Spleen (tissue), 11 donors: ENCODE results near the gene PRR15L. TPM values are rescaled to one million over a fixed set of nuclear protein-coding genes. Genes with fewer than 3 reads are reported as not detected.

Experiments used
- DNase-seq: peaks from one replicate; pipeline ENCODE4 v3.0.0-alpha.2; 2020
- H3K27ac ChIP-seq, 8 donors: fragments of 200-600 bp; sonication (generic) in 7 of 8; 1 replicate in 4 of 8; 2 replicates in 4 of 8; pipeline versions ENCODE4 v1.5.0 to v1.8.0; 2016 to 2021; ENCODE audit warnings: inconsistent platforms in 4 of 8, mild to moderate bottlenecking in 4 of 8, moderate library complexity in 1 of 8
- H3K27me3 ChIP-seq, 7 donors: fragments of 200-600 bp; sonication (generic) in 6 of 7; replicated peaks in 1 of 7; 1 replicate in 4 of 7; 2 replicates in 3 of 7; pipeline versions ENCODE4 v1.5.0 to v1.8.0; 2016 to 2021; ENCODE audit warnings: inconsistent platforms in 3 of 7, mild to moderate bottlenecking in 1 of 7
- H3K36me3 ChIP-seq, 6 donors: fragments of 200-600 bp; sonication (generic) in 5 of 6; 1 replicate in 4 of 6; 2 replicates in 2 of 6; pipeline versions ENCODE4 v1.5.0 to v1.8.0; 2016 to 2021; ENCODE audit warnings: inconsistent platforms in 2 of 6
- H3K4me1 ChIP-seq, 6 donors: fragments of 200-600 bp; sonication (generic) in 5 of 6; 1 replicate in 3 of 6; 2 replicates in 3 of 6; pipeline versions ENCODE4 v1.5.0 to v1.8.0; 2016 to 2021; ENCODE audit warnings: inconsistent platforms in 3 of 6
- H3K4me3 ChIP-seq, 8 donors: fragments of 200-600 bp; sonication (generic) in 7 of 8; 1 replicate in 4 of 8; 2 replicates in 4 of 8; pipeline versions ENCODE4 v1.5.0 to v1.8.0; 2016 to 2021; ENCODE audit warnings: inconsistent platforms in 4 of 8, mild to moderate bottlenecking in 4 of 8, moderate library complexity in 2 of 8
- H3K9me3 ChIP-seq, 8 donors: fragments of 200-600 bp; sonication (generic) in 7 of 8; 1 replicate in 4 of 8; 2 replicates in 4 of 8; pipeline versions ENCODE4 v1.5.0 to v1.8.0; 2016 to 2021; ENCODE audit warnings: inconsistent platforms in 4 of 8
- CTCF ChIP-seq, 11 experiments: fragments of 200-600 bp in 7 of 11; fragments of 450-650 bp in 4 of 11; sonication (generic) in 4 of 11; IDR thresholded peaks in 8 of 11; conservative IDR thresholded peaks in 3 of 11; 1 replicate in 7 of 11; 2 replicates in 4 of 11; pipeline versions ENCODE4 v1.4.0 to v1.8.0; 2016 to 2021; ENCODE audit warnings: antibody characterized with exemption in 11 of 11, inconsistent platforms in 4 of 11, mild to moderate bottlenecking in 1 of 11
- POLR2A ChIP-seq, 3 donors: fragments of 450-650 bp; IDR thresholded peaks; one replicate each; pipeline ENCODE4 v1.5.1; 2017; ENCODE audit warnings: antibody characterized with exemption in 3 of 3, mild to moderate bottlenecking in 1 of 3
- POLR2AphosphoS5 ChIP-seq, 3 donors: sonication (generic); formaldehyde crosslinking; IDR thresholded peaks; one replicate each; pipeline ENCODE4 v1.5.1; 2017; ENCODE audit warnings: antibody characterized with exemption in 3 of 3
- WGBS, 5 donors: extraction: QIAGEN DNeasy Blood & Tissue Kit in 3 of 5; methylation state at CpG; one replicate each; pipeline versions ENCODE4 v1.1.5 to v1.1.7; 2013 to 2018; 5-methylcytosine and 5-hydroxymethylcytosine counted together
- intact Hi-C: fragments of 100-400 bp; cut with DNase I; formaldehyde crosslinking; loops from one replicate; pipeline ENCODE4 v1.15.0; 2023; ENCODE audit warnings: low total_unique reads
- polyA plus RNA-seq, 3 donors: library from polyadenylated mRNA; stranded (reverse); fragments of 200-250 nt; gene quantifications; one replicate each; pipeline ENCODE4 v1.2.1, GENCODE V29; 2013
- total RNA-seq, 7 donors: library from RNA; depleted of rRNA in 3 of 7; stranded (reverse); fragments of >200 nt in 3 of 7; fragmentation: NEBNext Ultra II Directional in 4 of 7; extraction: Animal tissue kit (Norgen Biotek cat#: 25700) in 4 of 7; gene quantifications; one replicate each; pipeline versions ENCODE4 v1.1.0 to v1.2.1, GENCODE V29; 2016 to 2021
- donor health status: healthy with polysubstance abuse.
- donor health status: DM: no; HTN: no; CAD: no; lungs with moderate emphysema.
- donor health status: DM: no; HTN: no; CAD: no.
- donor health status: Bipolar disorder and iron deficiency.
- donor health status: healthy.
- donor health status: DM: no; HTN: no; CAD: no.
- donor health status: DM: yes; HTN: yes; CAD: no.

The PRR15L gene
- total and polyA plus RNA-seq, 10 donors, result 0.16 TPM; not detected in 9

GRCh38 chr17:47996201-47996600 is 38.5 kb upstream of the PRR15L start:
- no peaks in the 10 kb centered on the region for H3K9me3 ChIP-seq
- H3K27ac ChIP-seq, result no peak overlapping the region
- H3K4me1 ChIP-seq, result peaks cover 0 to 5% (median 0%) of the 10 kb centered on the region in 6 donors
- WGBS, 5 donors, result 72 to 90% (median 85%) methylated on average over 7 to 9 of the region's 9 CpGs
- no peaks in the 10 kb centered on the region for H3K36me3 ChIP-seq
- H3K4me3 ChIP-seq, result no peak overlapping the region
- intact Hi-C loops, result no loop called here
- DNase-seq, result no peak
- H3K27me3 ChIP-seq, result peaks cover 0 to 8% (median 0%) of the 10 kb centered on the region in 7 donors
- no peak for TF ChIP-seq POLR2AphosphoS5 (IDR thresholded peaks at IDR 0.05)
- no peak for TF ChIP-seq CTCF (IDR thresholded peaks at IDR 0.05 in 8 of 11, conservative IDR thresholded peaks at IDR 0.05 in 3 of 11)
- no peak for TF ChIP-seq POLR2A (IDR thresholded peaks at IDR 0.05)

- H3K27ac ChIP-seq, result no peak overlapping the region
- H3K9me3 ChIP-seq, result no peaks in the 10 kb centered on the region
- 75 to 87% (median 78%) methylated on average over 13 of the region's 13 CpGs for WGBS, 5 donors
- TF ChIP-seq POLR2AphosphoS5 (IDR thresholded peaks at IDR 0.05) (no peak), POLR2A (IDR thresholded peaks at IDR 0.05) (no peak)
- H3K27me3 ChIP-seq, result peaks cover 0 to 8% (median 0%) of the 10 kb centered on the region in 7 donors
- no peaks in the 10 kb centered on the region for H3K36me3 ChIP-seq
- no peak for DNase-seq
- no peak overlapping the region for H3K4me3 ChIP-seq
- intact Hi-C loops, result no loop called here
- H3K4me1 ChIP-seq, result no peaks in the 10 kb centered on the region
Measured at GRCh38 chr17:47995241-47995935, 37.7 kb upstream of the PRR15L start.

GRCh38 chr17:47994724-47995123 is 37.0 kb upstream of the PRR15L start:
- no peak overlapping the region for H3K4me3 ChIP-seq
- no peak for DNase-seq
- no peaks in the 10 kb centered on the region for H3K9me3 ChIP-seq
- H3K27me3 ChIP-seq, result peaks cover 0 to 8% (median 0%) of the 10 kb centered on the region in 7 donors
- no peaks in the 10 kb centered on the region for H3K36me3 ChIP-seq
- no peaks in the 10 kb centered on the region for H3K4me1 ChIP-seq
- WGBS, 5 donors, result 83 to 88% (median 86%) methylated on average over 2 to 4 of the region's 4 CpGs
- TF ChIP-seq CTCF (IDR thresholded peaks at IDR 0.05 in 8 of 11, conservative IDR thresholded peaks at IDR 0.05 in 3 of 11) (no peak), POLR2A (IDR thresholded peaks at IDR 0.05) (no peak), POLR2AphosphoS5 (IDR thresholded peaks at IDR 0.05) (no peak)
- intact Hi-C loops, result no loop called here
- H3K27ac ChIP-seq, result no peak overlapping the region

- H3K27ac ChIP-seq, result no peak overlapping the region
- intact Hi-C loops, result no loop called here
- TF ChIP-seq POLR2AphosphoS5 (IDR thresholded peaks at IDR 0.05) (no peak), POLR2A (IDR thresholded peaks at IDR 0.05) (no peak), CTCF (IDR thresholded peaks at IDR 0.05 in 8 of 11, conservative IDR thresholded peaks at IDR 0.05 in 3 of 11) (no peak)
Measured at GRCh38 chr17:47993964-47994363, 36.3 kb upstream of the PRR15L start.

More at GRCh38 chr17:47993964-47994363, 36.3 kb upstream of the PRR15L start:
- no peak for DNase-seq
- Histone ChIP-seq H3K9me3 (no peaks in the 10 kb centered on the region), H3K27me3 (peaks cover 0 to 8% (median 0%) of the 10 kb centered on the region in 7 donors), H3K4me1 (peaks cover 0 to 2% (median 0%) of the 10 kb centered on the region in 6 donors), H3K4me3 (no peak overlapping the region), H3K36me3 (no peaks in the 10 kb centered on the region)
- 78 to 89% (median 84%) methylated on average over 5 of the region's 5 CpGs for WGBS, 5 donors
